A673 (cell line): Measurements from ENCODE around the gene SSC4D. TPM values are rescaled to one million over a fixed set of nuclear protein-coding genes. Genes with fewer than 3 reads are reported as not detected.

ENCODE experiments used
- BruUV-seq: library from RNA; stranded (reverse); fragments of 400-500 nt; replicated peaks from 2 replicates; lab custom pipeline; 2021; lab: Mats Ljungman, UMichigan
- CTCF ChIA-PET: fragments of 300-600 bp; sonication (Branson Sonifier 250); formaldehyde crosslinking; loops from one replicate; lab custom pipeline; 2022; ENCODE audit warnings: antibody characterized with exemption; lab: Charles Lee
- POLR2A ChIA-PET: fragments of 300-600 bp; sonication (Branson Sonifier 250); formaldehyde crosslinking; loops from one replicate; lab custom pipeline; 2022; ENCODE audit warnings: antibody characterized with exemption; ENCODE audit not compliant: low non-redundant PET; lab: Charles Lee
- DNase-seq: peaks from one replicate; pipeline ENCODE4 v3.0.0-alpha.2; 2015; ENCODE audit warnings: low spot score
- H3K27ac ChIP-seq: fragments of 200-600 bp; sonication (generic); 2 replicates; pipeline ENCODE4 v1.5.1; 2016; ENCODE audit warnings: mixed run types, low read depth, mild to moderate bottlenecking, mixed read lengths, antibody characterized with exemption, low read length; ENCODE audit not compliant: poor library complexity, severe bottlenecking
- H3K27me3 ChIP-seq: fragments of 200-600 bp; sonication (generic); replicated peaks from 2 replicates; pipeline ENCODE4 v1.6.1; 2017; ENCODE audit warnings: mixed run types, low read depth, mild to moderate bottlenecking, mixed read lengths, antibody characterized with exemption, low read length; ENCODE audit not compliant: insufficient read depth, poor library complexity
- H3K36me3 ChIP-seq: fragments of 200-600 bp; sonication (generic); 2 replicates; pipeline ENCODE4 v1.6.1; 2016; ENCODE audit warnings: mixed run types, mild to moderate bottlenecking, mixed read lengths, antibody characterized with exemption, low read length; ENCODE audit not compliant: insufficient read depth, poor library complexity, severe bottlenecking
- H3K4me1 ChIP-seq: fragments of 200-600 bp; sonication (generic); 2 replicates; pipeline ENCODE4 v1.6.1; 2017; ENCODE audit warnings: mixed run types, mild to moderate bottlenecking, mixed read lengths, antibody characterized with exemption, low read length; ENCODE audit not compliant: insufficient read depth, poor library complexity, severe bottlenecking
- H3K4me3 ChIP-seq: fragments of 200-600 bp; sonication (generic); 2 replicates; pipeline ENCODE4 v1.5.1; 2016; ENCODE audit warnings: low read depth, mixed run types, mild to moderate bottlenecking, mixed read lengths, low read length; ENCODE audit not compliant: poor library complexity, severe bottlenecking
- H3K9me3 ChIP-seq: fragments of 200-600 bp; sonication (generic); 2 replicates; pipeline ENCODE4 v1.6.1; 2016; ENCODE audit warnings: mixed run types, low read depth, mild to moderate bottlenecking, mixed read lengths, antibody characterized with exemption, low read length; ENCODE audit not compliant: poor library complexity, severe bottlenecking
- EZH2 ChIP-seq: fragments of 200-600 bp; sonication (generic); IDR thresholded peaks from 2 replicates; pipeline ENCODE4 v1.6.1; 2017; ENCODE audit warnings: borderline replicate concordance, low read depth, mild to moderate bottlenecking, mixed read lengths, antibody characterized with exemption, low read length; ENCODE audit not compliant: poor library complexity, severe bottlenecking
- intact Hi-C: fragments of 100-400 bp; cut with micrococcal nuclease; formaldehyde crosslinking; loops from one replicate; pipeline ENCODE4 v1.10.0; 2022; ENCODE audit not compliant: unreplicated experiment
- total RNA-seq: library from RNA; stranded (reverse); gene quantifications from 2 replicates; pipeline ENCODE4 v1.2.3, GENCODE V29; 2021
- TF ChIP-seq, protein P1 (sequence below): fragments of 300-800, 200-600 bp; sonication (generic); conservative IDR thresholded peaks from 2 replicates; pipeline ENCODE4 v1.5.1; 2017; ENCODE audit warnings: low read depth, mild to moderate bottlenecking, antibody characterized with exemption, low read length, moderate library complexity, mixed read lengths

Gene SSC4D
- total RNA-seq, 1 experiment from 2014 or later: 1.2 TPM

DNA sequence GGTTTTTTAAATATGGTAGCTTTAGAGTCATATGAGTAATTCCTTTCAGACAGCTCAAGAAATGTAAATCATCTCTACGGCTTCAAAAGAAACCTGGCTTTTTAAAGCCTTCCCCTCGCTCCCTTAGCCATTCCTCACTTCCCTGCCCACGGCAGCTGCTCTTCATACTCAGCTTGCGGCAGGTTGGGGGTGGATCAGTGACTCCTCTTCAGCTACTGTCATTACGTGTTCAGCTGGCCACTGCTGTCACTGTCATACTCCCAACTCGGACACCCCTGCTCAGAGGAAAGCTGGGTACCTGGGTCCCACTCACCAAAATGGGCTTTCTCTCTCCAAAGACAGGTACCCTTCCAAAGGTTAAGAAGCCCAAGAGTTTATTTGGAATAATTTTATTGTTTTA, 57.3 kb downstream of the SSC4D start:
- no TSS peak for BruUV-seq
- Histone ChIP-seq H3K4me3 (no peak overlapping the region), H3K36me3 (peaks cover 72% of the 10 kb centered on the region), H3K27me3 (no peaks in the 10 kb centered on the region), H3K27ac (no peak overlapping the region), H3K9me3 (no peaks in the 10 kb centered on the region), H3K4me1 (peaks cover 11% of the 10 kb centered on the region)
- no peak for DNase-seq
- ChIA-PET CTCF (no interaction called here), POLR2A (no interaction called here)
- TF ChIP-seq EZH2: no peak
- TF ChIP-seq, protein P1, sequence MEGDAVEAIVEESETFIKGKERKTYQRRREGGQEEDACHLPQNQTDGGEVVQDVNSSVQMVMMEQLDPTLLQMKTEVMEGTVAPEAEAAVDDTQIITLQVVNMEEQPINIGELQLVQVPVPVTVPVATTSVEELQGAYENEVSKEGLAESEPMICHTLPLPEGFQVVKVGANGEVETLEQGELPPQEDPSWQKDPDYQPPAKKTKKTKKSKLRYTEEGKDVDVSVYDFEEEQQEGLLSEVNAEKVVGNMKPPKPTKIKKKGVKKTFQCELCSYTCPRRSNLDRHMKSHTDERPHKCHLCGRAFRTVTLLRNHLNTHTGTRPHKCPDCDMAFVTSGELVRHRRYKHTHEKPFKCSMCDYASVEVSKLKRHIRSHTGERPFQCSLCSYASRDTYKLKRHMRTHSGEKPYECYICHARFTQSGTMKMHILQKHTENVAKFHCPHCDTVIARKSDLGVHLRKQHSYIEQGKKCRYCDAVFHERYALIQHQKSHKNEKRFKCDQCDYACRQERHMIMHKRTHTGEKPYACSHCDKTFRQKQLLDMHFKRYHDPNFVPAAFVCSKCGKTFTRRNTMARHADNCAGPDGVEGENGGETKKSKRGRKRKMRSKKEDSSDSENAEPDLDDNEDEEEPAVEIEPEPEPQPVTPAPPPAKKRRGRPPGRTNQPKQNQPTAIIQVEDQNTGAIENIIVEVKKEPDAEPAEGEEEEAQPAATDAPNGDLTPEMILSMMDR: no peak
- intact Hi-C loops: no loop called here

- Histone ChIP-seq H3K4me1 (peaks cover 3% of the 10 kb centered on the region), H3K27me3 (no peaks in the 10 kb centered on the region), H3K9me3 (no peaks in the 10 kb centered on the region), H3K27ac (no peak overlapping the region), H3K36me3 (peaks cover 72% of the 10 kb centered on the region), H3K4me3 (no peak overlapping the region)
- intact Hi-C loops: no loop called here
- no peak for DNase-seq
- POLR2A ChIA-PET: no interaction called here
- CTCF ChIA-PET: no interaction called here
- no TSS peak for BruUV-seq
- no peak for TF ChIP-seq EZH2
- TF ChIP-seq, protein P1: no peak
Measured at GRCh38 chr7:76351372-76351771, 58.1 kb downstream of the SSC4D start.

- CTCF ChIA-PET: no interaction called here
Measured at GRCh38 chr7:76349313-76349885, 60.1 kb downstream of the SSC4D start.

More at GRCh38 chr7:76349313-76349885, 60.1 kb downstream of the SSC4D start:
- Histone ChIP-seq H3K9me3 (no peaks in the 10 kb centered on the region), H3K4me3 (no peak overlapping the region), H3K4me1 (no peaks in the 10 kb centered on the region), H3K27me3 (no peaks in the 10 kb centered on the region), H3K27ac (no peak overlapping the region), H3K36me3 (peaks cover 70% of the 10 kb centered on the region)
- no peak for DNase-seq
- TF ChIP-seq, protein P1: no peak
- TF ChIP-seq EZH2: no peak
- intact Hi-C loops: no loop called here
- no TSS peak for BruUV-seq
- POLR2A ChIA-PET: interaction anchor here (0.7 kb wide), 1 partner anchor 401 kb away, joined by 4 read pairs; no protein-coding TSS in a partner anchor
